Suprapubic skin (tissue), 4 donors: ENCODE measurements around the gene PPP1R9B.

ENCODE experiments used
- POLR2A ChIP-seq, 2 donors: fragments of 450-650 bp; IDR thresholded peaks; one replicate each; pipeline ENCODE4 v1.6.1; 2017; ENCODE audit warnings: antibody characterized with exemption in 2 of 2, mild to moderate bottlenecking in 2 of 2, moderate library complexity in 2 of 2
- POLR2AphosphoS5 ChIP-seq, 3 donors: sonication (generic); formaldehyde crosslinking; IDR thresholded peaks; one replicate each; pipeline ENCODE4 v1.6.1; 2017; ENCODE audit warnings: antibody characterized with exemption in 3 of 3
- TF ChIP-seq, protein P1 (sequence below), 2 donors: fragments of 200-600 bp in 1 of 2; fragments of 450-650 bp in 1 of 2; sonication (generic) in 1 of 2; IDR thresholded peaks; one replicate each; pipeline ENCODE4 v1.5.1; 2016 to 2019; ENCODE audit warnings: antibody characterized with exemption in 2 of 2, mild to moderate bottlenecking in 1 of 2, moderate library complexity in 1 of 2

DNA sequence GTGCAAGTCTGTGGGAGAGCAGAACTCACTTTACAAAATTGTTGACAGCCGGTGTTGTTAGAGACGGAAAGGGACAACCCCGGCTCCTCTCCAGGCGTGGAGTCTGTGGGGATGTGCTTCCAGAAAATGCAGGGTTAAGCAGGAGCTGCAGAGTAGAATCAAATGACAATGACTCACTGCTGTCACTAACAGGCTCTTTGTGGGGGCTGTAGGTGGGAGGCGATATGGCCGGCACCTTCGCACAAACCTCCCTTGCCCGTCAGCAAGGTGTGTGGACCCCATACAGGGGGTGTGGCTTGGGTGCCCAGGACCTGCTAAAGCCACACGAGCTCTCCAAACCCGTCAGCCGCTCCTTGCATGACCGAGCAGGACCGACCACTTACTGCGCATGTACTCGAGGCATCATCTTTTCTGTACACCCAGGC lies 49.5 kb downstream of the PPP1R9B start:
- TF ChIP-seq, protein P1, sequence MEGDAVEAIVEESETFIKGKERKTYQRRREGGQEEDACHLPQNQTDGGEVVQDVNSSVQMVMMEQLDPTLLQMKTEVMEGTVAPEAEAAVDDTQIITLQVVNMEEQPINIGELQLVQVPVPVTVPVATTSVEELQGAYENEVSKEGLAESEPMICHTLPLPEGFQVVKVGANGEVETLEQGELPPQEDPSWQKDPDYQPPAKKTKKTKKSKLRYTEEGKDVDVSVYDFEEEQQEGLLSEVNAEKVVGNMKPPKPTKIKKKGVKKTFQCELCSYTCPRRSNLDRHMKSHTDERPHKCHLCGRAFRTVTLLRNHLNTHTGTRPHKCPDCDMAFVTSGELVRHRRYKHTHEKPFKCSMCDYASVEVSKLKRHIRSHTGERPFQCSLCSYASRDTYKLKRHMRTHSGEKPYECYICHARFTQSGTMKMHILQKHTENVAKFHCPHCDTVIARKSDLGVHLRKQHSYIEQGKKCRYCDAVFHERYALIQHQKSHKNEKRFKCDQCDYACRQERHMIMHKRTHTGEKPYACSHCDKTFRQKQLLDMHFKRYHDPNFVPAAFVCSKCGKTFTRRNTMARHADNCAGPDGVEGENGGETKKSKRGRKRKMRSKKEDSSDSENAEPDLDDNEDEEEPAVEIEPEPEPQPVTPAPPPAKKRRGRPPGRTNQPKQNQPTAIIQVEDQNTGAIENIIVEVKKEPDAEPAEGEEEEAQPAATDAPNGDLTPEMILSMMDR (IDR thresholded peaks at IDR 0.05): no peak
- TF ChIP-seq POLR2A (IDR thresholded peaks at IDR 0.05): no peak
- no peak for TF ChIP-seq POLR2AphosphoS5 (IDR thresholded peaks at IDR 0.05)
